Activated naive CD8-positive, alpha-beta T cell treated with anti-CD3 and anti-CD28 coated beads, Interleukin-2, amount 50 U/mL, for 16 hours (primary cell): ENCODE data around the gene GPHN.
A peak's percentile ranks its signal among the peaks of the same experiment; 100 is the strongest.

Experiments used
- DNase-seq: peaks from one replicate; pipeline ENCODE4 v3.0.0-alpha.2; 2020; ENCODE audit warnings: low read depth, low spot score

GPHN gene

DNA sequence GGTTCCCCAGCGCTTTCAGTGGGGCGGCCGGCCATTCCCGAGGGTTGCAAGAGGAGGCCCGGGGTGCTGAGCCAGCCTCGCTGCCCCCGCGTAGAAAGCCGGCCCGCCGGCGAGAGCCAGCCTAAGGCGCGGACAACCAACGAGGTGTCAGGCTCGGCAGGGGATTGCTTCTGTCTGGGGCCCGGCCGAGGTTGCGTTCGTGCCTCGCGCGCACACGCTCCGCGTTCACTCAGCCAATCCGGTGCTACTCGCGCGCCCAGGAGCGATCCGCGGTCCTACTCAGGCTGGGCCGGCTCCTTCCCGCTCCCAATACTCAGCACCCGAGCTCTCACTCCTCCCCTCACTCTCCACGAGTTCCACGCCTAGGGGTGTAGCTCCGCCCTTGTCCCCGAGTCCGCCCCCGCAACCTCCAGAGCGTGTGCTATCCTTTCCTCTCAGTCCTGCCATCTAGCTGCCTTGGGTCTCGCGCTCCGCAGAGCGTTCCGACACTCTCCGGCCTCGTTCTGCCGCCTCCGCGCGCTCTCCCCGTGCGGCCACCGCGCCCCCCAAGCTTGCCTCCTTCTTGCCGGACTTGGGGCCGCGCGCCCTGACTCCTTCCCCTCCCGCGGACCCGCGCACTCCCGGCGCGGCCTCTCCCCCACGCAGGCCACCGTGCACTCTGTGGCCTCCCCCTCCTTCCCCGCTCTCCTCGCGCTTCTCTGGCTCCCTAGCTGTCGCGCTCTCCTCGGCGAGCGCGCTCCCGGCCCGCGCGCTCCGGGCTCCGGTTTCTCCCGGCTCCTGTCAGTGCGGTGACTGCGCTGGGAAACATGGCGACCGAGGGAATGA lies at the start of gene GPHN:
GPHN (plus strand) TSS at position 426 of the 825 bp plus-strand sequence.
- peak; percentile 74 for DNase-seq

DNA sequence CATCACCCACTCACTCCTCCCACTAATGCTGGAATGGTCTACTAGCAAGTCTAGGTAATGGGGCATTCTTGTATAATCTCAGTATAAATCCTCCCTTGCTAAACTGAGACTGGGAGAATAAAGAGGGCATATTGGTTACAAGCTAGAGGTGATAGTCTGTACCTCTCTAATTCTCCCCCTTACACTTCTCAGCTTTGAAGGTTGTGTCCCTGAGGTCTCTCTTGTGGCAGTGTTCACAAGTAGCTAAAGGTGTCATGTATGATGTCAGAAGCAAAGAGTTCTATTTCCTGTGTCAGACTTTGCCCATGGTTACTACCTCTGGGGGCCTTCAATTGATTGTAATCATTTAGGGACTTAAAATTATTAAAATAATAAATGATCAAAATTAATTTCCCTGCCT lies 48.3 kb upstream of the GPHN start:
- DNase-seq = no peak

DNA sequence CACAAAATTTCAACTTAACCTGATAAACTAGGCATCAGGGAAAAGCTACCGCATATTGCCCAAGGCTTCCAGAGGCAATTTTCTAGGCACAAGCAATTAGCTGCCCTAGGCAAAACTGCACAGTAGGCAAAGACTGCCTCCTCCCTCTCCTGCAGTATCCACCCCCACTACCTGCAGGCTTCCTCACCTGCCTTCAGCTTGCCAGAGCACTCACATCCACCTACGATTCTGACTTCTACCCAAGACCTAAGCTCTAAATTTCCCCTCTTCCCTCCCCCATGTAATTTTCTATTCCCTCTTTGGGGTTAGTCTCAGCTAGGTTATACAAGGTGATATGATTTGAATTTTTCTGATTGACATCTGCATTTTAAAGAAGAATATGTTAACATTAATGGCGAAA lies 43.7 kb upstream of the GPHN start:
- no peak for DNase-seq

DNA sequence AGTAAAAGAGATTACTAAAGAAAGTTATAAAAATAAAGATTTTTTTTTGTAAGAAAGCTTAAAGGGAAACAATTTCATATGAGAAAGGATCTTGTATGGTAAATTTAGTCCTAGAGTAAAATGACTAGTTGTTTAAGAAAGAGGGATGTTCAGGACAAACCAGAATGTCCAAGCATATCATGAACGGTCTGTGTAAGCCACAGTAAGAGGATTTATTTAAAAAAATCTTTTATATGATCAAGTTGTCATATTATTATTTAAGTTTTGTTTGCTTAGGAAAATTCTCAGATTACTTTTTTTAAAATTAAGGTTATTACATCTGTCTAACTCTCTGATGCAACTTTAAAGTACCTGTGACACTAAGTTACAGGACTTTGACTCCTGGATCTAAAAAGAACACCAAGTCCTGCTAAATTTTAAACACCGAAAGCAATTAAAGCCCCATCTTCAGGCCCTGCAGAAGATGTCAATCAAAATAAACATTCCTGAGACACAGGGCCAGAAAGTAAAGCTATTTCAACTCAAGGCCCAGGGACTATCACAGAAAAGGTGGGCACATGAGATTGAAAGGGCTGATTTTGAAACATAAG lies 39.1 kb upstream of the GPHN start:
- no peak for DNase-seq

DNA sequence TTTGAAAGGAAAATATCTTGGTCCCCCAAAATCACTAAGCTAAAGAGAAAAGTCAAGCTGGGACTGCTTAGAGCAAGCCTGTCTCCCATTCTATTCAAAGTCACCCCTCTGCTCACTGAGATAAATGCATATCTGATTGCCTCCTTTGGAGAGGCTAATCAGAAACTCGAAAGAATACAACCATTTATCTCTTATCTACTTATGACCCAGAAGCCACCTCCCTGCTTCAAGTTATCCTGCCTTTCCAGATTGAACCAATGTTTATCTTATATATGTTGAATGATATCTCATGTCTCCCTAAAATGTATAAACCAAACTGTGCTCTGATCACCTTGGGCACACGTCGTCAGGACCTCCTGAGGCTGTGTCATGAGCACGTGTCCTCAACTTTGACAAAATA lies 36.4 kb upstream of the GPHN start:
- no peak for DNase-seq

DNA sequence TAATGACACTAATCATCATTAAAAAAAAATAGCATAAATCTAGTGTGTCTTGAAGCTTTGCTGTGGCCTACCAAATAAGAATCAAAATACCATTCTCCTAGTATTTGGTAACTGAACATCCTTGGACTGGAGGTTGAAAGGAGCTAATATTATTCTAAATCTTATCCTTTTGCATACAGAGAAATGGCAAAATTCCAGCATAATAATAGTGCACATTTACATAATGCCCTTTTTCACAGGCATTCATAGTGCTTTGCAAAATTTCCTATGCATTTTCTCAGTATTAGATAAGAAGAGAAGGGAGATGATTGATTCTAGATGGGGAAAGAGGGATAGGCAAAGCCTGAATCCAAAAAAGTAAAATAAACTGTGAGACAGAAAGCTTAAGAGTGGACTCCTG lies 35.7 kb upstream of the GPHN start:
- DNase-seq = no peak

DNA sequence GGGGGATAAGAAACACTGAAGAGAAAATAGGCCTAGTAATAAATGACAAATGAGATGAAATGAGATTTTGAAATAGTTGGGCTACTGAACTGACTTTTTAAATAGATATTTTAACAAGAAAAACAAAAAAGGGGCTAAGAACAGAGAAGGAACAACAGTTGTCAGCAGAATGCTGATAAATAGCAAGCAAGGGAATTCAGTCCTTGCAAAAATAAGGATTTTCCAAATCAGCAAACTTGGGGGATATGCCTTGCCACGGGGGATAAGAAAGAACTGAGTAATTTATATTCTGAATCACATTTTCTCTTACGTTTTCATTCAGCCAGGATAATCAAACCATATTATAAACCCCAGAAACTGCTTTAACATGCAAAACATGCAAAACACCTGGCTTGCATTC lies 34.7 kb upstream of the GPHN start:
- no peak for DNase-seq

DNA sequence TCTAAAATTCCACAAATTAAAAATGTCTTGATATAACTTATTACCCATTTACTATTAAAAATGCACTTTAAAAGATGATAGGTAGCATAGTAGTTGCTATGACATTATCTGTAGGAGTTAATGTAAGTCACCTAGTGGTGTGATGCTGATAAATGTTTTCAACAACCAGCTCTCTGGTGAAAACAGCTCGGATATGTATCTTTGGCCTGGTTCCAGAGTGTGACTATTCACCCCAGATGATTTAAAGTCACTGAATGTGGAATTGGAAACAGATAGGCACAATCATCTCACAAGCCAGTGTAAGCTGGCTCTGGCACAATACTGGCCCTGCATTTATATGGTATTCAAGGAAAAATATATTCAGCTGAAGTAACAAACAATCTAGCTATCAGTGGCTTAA lies 31.0 kb upstream of the GPHN start:
- DNase-seq = no peak

DNA sequence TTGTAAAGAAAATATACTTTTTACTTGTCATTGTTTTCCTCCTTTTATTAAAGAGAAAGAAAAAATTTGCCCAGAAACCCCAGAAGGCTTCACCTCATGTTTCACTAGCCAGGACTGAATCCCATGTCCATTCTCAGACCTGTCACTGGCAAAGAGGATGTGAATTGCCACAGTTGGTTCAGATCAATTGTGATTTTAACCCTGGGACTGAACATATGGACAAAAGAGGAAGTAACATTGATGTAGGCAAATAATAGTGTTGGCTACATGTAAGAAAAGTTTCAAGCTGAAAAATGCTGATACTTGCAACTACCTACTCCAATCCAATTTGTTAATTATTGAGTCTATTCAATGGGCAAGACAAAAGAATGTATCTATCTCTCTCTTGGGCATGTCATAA lies 30.4 kb upstream of the GPHN start:
- no peak for DNase-seq

DNA sequence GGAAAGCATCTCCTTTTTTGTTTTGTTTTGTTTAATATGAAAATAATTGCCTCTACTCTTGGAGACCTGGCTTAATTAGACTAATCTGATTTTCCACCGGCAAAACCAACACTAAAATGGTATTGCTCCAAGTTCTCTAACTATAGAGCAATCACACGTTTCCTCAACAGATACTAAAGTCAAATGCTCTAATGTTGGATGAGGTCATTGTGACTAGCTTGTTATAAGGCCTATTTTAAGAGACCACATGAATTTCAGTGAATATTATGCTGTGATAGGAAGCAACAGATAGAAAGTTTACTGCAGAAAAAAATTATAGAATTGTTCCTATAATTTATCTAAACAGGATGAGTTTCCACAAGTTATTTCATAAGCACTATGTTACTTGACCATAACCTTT lies 25.1 kb upstream of the GPHN start:
- DNase-seq = no peak

DNA sequence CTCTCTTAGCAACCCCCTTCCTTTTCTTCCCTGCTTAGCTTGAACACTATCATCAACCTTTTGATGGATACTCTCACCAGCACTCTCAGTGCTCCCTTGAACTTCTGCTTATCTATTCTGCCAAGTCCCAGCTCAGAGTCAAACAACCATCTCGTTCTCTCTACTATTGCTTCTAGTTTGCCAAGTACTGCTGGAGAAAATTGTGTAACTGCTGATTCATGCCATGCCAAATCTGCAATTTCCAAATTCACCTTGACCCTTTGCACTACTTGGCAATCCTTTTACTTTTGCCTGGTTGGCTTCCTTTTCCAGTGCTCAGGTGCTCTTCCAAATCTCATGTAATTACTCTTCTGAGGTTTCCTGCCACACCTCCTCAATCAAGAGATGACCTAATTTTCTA lies 24.6 kb upstream of the GPHN start:
- DNase-seq = no peak

DNA sequence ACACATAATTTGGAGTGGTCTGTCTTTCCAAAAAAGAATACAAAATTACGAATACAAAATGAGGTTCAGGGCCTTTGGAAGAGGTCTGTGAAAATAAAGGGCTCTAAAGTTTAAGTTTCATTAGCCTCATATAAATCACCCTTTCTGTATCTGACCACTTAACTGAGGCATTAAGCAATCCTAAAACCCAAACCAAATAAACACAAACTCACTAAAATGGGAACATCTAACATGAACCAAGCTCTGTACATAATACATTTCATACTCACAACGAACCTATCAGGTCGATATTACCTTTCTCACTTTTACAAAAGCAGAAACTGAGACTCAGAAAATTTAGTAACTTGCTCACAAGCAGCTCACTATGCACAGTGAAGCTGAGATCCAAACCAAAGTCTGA lies 22.9 kb upstream of the GPHN start:
- DNase-seq = no peak

DNA sequence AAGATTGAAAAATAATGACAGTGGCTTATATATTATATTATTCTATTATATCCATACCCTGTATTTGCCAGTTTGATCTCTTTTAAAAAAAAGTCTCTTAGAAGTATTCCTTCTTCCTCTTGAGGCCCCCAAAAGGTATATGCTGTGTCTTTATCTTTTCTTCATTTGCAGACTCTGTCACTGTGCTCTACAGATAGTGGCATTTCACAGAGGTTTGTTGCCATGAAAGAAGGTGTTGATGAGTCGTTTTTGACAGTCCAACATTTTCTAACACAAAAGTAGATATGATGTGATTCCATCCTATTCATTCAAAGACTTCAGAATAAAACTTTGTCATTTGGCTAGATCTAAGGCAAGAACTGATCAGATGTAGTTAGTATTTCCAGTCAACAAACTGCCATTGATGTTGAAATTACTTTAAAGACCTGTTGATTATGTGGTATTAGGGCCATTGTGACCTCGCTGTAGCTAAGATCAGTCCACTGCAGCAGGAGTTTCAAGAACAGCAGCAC lies 22.0 kb upstream of the GPHN start, which contains the start of gene CCDC196:
CCDC196 (plus strand) TSS at position 462 of the 512 bp plus-strand sequence. CDS start 132 bp downstream, outside the sequence.
- no peak for DNase-seq

DNA sequence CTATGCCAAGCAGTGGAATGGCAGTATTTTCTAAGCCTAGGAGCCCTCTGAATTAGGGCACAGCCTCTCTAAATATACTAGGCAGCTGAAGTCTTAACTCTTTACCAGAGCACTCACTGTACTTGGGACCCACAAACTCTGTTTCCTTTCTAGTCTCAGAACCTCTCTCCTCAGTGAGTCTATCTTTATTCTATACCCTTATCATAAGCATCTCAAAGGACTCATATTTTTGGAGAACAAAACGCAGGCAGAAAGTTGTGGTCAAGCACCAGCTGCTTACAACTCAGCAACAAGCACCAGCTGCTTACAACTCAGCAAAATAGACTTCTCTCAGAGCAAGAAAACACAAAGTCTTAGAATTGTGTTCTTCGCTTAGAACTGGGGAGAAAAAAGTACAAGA lies 20.8 kb upstream of the GPHN start:
- no peak for DNase-seq

DNA sequence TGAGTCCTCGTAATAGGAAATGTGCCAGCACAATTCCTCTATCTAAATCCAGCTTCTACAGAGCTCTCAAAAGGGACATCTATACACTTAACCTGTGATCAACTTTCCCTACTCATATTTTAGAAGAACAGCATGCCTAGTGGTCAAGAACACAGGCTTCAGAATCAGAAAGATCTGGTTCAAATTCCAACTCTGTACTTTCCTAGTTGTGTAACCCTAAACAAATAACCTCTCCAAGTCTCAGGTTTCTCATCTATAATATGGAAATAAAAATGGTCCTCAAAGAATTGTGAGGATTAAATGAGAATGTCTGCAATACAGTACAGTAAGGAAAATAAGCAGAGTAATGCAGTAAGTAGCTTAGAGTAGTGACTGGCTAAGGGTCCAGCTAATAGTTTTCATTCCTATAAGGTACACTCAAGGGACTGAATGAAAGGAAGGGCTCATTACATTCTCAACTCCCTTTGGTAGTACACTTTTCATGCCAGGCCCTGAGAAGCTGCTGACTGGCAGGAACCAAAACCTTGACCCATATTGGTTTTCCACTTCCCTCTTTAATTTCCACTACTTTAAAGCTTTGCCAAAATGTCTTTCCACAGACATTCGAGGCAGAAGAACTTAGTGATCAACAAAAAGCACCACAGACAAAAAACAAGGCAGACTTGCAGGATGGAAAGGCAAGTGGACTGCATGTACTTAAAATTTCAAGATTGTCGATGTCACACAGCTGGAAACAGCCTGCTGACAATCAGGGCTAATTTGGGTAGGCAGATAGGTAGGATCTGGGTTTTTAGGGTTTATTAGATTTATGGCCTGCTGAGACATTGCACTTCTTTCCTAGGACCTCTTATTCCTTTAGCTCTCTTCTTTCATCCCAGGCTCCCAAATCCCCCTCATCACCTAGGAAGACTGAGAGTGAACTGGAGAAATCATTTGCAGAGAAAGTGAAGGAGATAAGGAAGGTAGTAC lies 17.5 kb upstream of the GPHN start:
- DNase-seq = no peak

DNA sequence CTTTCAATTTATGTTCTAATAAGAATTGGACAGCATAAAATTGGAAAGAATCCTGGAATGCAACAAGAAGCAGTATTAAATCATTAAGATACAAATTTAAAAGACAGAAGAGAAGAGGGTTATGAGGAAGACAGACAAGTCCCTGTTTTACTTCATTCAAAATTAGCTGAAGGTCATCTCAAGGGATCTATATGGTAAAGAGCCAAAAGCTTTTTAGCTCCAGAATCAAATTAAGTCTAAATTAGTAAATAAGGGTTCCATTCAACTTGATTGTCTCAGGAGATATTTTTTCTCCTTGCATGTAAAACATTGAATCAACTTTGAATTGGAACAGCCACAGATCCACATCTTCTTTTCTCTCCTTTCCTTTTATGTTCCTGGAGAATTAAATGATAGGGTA lies 14.2 kb upstream of the GPHN start:
- DNase-seq = no peak

DNA sequence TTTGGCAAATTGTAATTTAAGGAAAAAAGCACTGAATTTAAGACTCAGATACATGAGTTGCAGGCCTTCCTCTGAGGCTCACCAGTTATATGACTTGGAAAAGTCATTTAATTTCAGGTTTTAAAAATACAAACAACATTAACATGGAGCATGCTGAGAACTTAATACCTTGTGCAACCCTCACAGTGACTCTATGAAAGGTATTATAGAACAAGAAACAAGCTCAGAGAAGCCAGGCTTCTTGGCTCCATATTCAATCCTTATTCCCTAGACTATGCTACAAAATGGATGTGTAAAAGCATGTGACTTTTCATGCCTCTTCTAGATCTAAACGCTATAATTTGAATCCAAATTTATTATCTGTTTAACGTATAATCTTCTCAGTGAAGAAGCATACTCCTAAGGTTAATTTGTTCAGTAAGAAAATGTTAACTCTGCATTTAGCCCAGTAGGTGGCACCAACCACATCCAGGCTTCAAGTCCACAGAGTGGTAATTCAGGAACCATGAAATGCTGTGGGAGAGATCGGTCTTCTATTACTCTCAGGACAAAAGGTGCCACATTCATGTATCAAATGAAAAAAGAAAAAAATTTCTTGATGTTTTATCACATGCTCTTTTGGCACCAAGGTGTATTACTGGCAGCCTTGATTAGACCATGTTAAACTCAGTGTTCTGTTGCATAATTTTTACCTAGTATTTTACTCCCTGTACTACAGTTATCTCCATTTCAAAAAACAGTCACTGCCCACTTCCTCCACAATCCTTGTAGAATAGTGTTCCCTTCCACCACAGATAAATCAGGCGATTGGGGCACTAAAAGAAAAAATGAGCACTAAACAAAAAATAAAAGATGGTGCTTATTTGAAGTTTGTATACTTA lies 12.5 kb upstream of the GPHN start:
- no peak for DNase-seq

DNA sequence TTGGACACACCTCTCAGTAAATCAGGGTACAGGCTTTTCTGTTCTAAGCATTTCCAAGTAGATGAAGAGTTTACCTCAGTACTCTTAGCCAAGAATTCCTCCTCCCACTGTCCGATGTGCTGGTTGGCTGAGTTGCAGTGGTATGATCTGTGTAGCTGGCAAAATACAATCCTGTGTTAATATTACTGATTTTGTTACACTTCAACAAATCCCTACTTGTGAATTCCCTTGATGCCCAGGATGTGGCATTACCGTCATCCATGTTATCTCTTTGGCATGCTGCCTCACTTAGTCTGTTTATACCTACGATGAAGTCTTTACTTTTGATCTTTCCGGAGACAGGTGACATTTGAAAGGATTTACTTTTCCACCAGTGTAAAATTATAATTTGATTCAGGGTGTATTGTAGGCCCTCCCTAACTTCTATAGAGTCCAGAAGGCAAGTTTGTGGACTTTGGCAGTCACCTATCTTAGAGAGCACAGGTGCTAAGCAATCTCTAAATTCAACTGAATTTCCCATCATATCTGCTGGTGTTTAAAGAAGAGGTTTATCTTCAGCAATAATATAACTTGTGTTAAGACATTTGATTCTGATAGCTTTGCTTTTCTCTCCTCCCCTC lies 11.6 kb upstream of the GPHN start:
- DNase-seq = no peak

DNA sequence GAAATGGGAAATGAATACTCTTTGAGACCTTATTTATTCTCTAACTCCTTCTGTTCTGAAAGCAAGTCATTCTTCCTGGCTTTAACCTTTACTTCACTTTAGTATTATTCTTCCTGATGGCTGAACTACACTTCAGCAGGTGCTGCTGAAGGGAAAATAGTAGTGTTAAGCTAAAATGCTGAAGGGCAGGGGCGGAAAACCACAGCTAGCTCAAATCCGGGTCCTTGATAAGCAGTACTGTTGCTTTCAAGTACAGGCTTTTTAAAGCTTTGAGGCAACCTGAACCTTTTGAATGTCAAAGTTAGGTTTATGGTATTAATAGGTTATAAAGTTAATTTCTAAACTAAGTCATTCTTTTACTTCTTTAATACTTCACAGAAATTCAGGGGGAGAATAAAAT lies 11.0 kb upstream of the GPHN start:
- no peak for DNase-seq

DNA sequence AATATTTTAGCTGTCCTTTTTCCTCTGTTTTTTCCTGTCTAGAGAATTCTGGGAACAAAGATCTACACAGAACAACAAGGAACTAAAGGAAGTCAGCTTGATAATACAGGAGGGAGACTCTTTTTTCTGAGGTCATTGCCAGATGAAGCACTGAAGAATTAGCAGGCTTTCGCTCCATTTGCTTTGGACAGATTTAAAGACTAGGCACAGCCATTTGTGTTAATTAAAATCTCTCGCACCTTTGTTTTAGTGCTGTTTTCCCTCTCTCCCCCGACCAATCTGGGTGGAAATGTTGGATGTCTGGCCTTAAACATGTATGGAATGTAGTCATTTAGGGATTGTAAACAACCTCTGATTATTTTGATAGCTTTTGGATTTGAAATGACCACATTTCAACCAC lies 9.6 kb upstream of the GPHN start:
- DNase-seq = no peak

DNA sequence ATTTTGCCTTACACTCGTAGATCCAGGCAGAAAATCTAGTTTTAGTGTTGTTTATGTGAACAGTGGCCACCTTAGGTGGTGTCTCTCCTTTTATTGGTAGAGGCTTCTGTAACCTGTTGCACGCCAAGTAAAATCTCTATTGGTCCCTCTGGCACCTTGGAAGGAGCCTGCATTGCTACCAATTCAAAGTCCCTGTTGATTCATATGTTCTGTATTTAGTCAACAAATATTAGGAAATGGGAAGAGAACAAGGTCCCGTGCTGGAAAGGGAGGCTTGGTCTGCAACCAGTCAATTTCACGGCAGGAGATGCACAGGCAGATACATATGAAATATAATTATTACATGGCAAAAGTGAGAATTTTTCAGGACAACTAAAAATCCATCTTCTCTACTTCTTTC lies 6.4 kb upstream of the GPHN start:
- DNase-seq = no peak
